ENCODE results near the gene ESYT1.

- TF ChIP-seq, protein P1, sequence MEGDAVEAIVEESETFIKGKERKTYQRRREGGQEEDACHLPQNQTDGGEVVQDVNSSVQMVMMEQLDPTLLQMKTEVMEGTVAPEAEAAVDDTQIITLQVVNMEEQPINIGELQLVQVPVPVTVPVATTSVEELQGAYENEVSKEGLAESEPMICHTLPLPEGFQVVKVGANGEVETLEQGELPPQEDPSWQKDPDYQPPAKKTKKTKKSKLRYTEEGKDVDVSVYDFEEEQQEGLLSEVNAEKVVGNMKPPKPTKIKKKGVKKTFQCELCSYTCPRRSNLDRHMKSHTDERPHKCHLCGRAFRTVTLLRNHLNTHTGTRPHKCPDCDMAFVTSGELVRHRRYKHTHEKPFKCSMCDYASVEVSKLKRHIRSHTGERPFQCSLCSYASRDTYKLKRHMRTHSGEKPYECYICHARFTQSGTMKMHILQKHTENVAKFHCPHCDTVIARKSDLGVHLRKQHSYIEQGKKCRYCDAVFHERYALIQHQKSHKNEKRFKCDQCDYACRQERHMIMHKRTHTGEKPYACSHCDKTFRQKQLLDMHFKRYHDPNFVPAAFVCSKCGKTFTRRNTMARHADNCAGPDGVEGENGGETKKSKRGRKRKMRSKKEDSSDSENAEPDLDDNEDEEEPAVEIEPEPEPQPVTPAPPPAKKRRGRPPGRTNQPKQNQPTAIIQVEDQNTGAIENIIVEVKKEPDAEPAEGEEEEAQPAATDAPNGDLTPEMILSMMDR (IDR thresholded peaks at IDR 0.05), result no peak
- TF ChIP-seq POLR2A (IDR thresholded peaks at IDR 0.05), result no peak
- TF ChIP-seq EP300 (IDR thresholded peaks at IDR 0.05), result no peak
These were observed 9.2 kb upstream of the ESYT1 start for GRCh38 chr12:56118688-56119357.
